SK-N-MC (cell line): ENCODE data around the gene LAMC3.

ENCODE experiments used
- EZH2 ChIP-seq: fragments of 200-600 bp; sonication (generic); IDR thresholded peaks from one replicate; pipeline ENCODE4 v1.6.1; 2017; ENCODE audit warnings: antibody characterized with exemption
- POLR2AphosphoS5 ChIP-seq: IDR thresholded peaks from 2 replicates; pipeline ENCODE4 v1.6.1; 2012; ENCODE audit warnings: mild to moderate bottlenecking, low read depth, low read length, borderline replicate concordance

GRCh38 chr9:130987054-130987453 is 21.9 kb upstream of the LAMC3 start:
- TF ChIP-seq POLR2AphosphoS5 (no peak), EZH2 (no peak)
